Caco-2 (cell line): ENCODE measurements around the gene BEND5. TPM values are rescaled to one million over a fixed set of nuclear protein-coding genes. Genes with fewer than 3 reads are reported as not detected.

Experiments used
- BruUV-seq: library from RNA; stranded (reverse); fragments of 400-500 nt; replicated peaks from 2 replicates; lab custom pipeline; 2021; lab: Mats Ljungman, UMichigan
- CTCF ChIA-PET: fragments of 300-600 bp; sonication (Branson Sonifier 250); formaldehyde crosslinking; loops from one replicate; lab custom pipeline; 2022; ENCODE audit warnings: antibody characterized with exemption; lab: Charles Lee
- POLR2A ChIA-PET: fragments of 300-600 bp; sonication (Branson Sonifier 250); formaldehyde crosslinking; loops from one replicate; lab custom pipeline; 2022; ENCODE audit warnings: antibody characterized with exemption; lab: Charles Lee
- DNase-seq, 2 experiments: peaks; one replicate each; pipeline versions ENCODE4 v3.0.0 to v3.0.0-alpha.2; 2020 to 2022
- H3K27me3 ChIP-seq: replicated peaks from 2 replicates; pipeline ENCODE4 v1.6.0; 2011; ENCODE audit warnings: low read length; ENCODE audit not compliant: control insufficient read depth, insufficient read depth
- H3K36me3 ChIP-seq: 2 replicates; pipeline ENCODE4 v1.5.1; 2011; ENCODE audit warnings: low read length; ENCODE audit not compliant: control insufficient read depth, insufficient read depth
- H3K4me1 ChIP-seq: fragments of 250-450 bp; sonication (Bioruptor Pico); 2 replicates; pipeline ENCODE4 v1.5.1; 2020; ENCODE audit warnings: mild to moderate bottlenecking
- H3K4me3 ChIP-seq: 2 replicates; pipeline ENCODE4 v1.5.1; 2011; ENCODE audit warnings: low read depth, mild to moderate bottlenecking, control low read depth, low read length
- H3K9me3 ChIP-seq: fragments of 250-450 bp; sonication (Bioruptor Pico); 2 replicates; pipeline ENCODE4 v1.5.1; 2020; ENCODE audit warnings: mild to moderate bottlenecking, moderate library complexity
- H3K27ac Mint-ChIP-seq: one replicate; pipeline ENCODE4 v1.8.0; 2022; ENCODE audit warnings: mixed read lengths; ENCODE audit not compliant: unreplicated experiment
- H3K27me3 Mint-ChIP-seq: one replicate; pipeline ENCODE4 v1.8.0; 2022; ENCODE audit warnings: mixed read lengths; ENCODE audit not compliant: insufficient read depth, unreplicated experiment
- H3K36me3 Mint-ChIP-seq: one replicate; pipeline ENCODE4 v1.8.0; 2022; ENCODE audit warnings: mild to moderate bottlenecking, mixed read lengths; ENCODE audit not compliant: insufficient read depth, unreplicated experiment
- H3K4me1 Mint-ChIP-seq: one replicate; pipeline ENCODE4 v1.8.0; 2022; ENCODE audit warnings: low read depth, mixed read lengths; ENCODE audit not compliant: unreplicated experiment
- H3K4me3 Mint-ChIP-seq: one replicate; pipeline ENCODE4 v1.8.0; 2022; ENCODE audit warnings: mild to moderate bottlenecking, moderate library complexity, mixed read lengths; ENCODE audit not compliant: unreplicated experiment
- H3K9me3 Mint-ChIP-seq: one replicate; pipeline ENCODE4 v1.8.0; 2022; ENCODE audit warnings: mixed read lengths; ENCODE audit not compliant: unreplicated experiment
- CTCF ChIP-seq, 2 experiments: fragments of 200-600 bp in 1 of 2; IDR thresholded peaks; 1 replicate in 1 of 2; 2 replicates in 1 of 2; pipeline versions ENCODE4 v1.5.1 to v1.8.0; 2011 to 2022; ENCODE audit warnings: antibody characterized with exemption in 1 of 2, control low read depth in 1 of 2, inconsistent platforms in 1 of 2, low read depth in 1 of 2, low read length in 1 of 2, mild to moderate bottlenecking in 1 of 2, moderate library complexity in 1 of 2; ENCODE audit not compliant: insufficient read depth in 1 of 2, severe bottlenecking in 1 of 2, unreplicated experiment in 1 of 2
- intact Hi-C: fragments of 100-400 bp; cut with micrococcal nuclease; formaldehyde crosslinking; loops from one replicate; pipeline ENCODE4 v1.10.0; 2022; ENCODE audit not compliant: unreplicated experiment
- total RNA-seq: library from RNA; stranded (reverse); gene quantifications from 2 replicates; pipeline ENCODE4 v1.2.3, GENCODE V29; 2022

The BEND5 gene
- total RNA-seq, 1 experiment from 2014 or later: 0.57 TPM

DNA sequence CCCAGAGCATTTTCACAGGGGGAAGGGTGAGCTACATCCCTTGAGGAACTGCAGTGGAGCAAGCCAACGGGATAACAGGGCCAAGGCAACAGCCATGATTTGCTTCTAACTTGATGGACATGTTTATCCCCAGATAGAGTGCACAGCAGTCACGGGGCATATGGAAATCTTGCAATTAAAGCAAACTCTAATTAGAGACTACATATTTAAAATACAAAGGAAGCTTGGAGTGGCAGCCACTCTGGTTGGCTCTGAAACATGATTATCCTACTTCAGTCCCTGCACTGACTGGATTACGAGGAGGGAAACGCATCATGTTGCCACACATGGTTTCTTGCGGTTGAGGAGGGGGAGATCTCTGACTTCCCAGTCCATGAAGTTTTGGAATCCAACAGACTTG lies 60.8 kb downstream of the BEND5 start:
- POLR2A ChIA-PET: no interaction called here
- CTCF ChIA-PET: no interaction called here

DNA sequence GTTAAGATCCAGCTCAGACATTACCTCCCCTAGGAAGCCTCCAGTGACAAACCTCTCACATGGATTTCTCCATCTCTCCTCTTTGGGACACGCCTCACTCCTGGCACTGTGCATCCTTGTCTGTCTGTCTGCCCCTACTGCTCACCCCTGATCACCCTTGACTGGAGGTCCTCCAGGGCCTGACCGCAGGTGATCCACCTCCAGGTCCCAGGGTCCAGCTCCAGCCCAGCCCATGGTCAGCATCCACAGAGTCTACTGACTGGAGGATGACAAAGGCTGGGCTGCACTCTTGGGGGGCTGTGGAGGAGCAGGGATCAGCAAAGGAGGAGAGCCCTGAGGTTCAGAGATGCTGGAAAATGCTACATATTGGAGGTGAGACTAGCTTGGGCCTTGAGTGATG lies 65.8 kb downstream of the BEND5 start:
- Mint-ChIP-seq H3K4me3 (no peak overlapping the region), H3K36me3 (no peaks in the 10 kb centered on the region), H3K27me3 (no peaks in the 10 kb centered on the region), H3K4me1 (no peaks in the 10 kb centered on the region), H3K27ac (no peak overlapping the region), H3K9me3 (no peaks in the 10 kb centered on the region)
- BruUV-seq: no TSS peak
- no peaks in the 10 kb centered on the region for H3K36me3 ChIP-seq
- ChIA-PET CTCF (no interaction called here), POLR2A (no interaction called here)
- DNase-seq: no peak
- no peaks in the 10 kb centered on the region for H3K27me3 ChIP-seq
- no peaks in the 10 kb centered on the region for H3K9me3 ChIP-seq
- H3K4me1 ChIP-seq: no peaks in the 10 kb centered on the region
- intact Hi-C loops: no loop called here
- no peak overlapping the region for H3K4me3 ChIP-seq
- no peak for TF ChIP-seq CTCF (IDR thresholded peaks at IDR 0.05; ENCODE audit: insufficient read depth in 1 of 2, low read depth in 1 of 2, low read length in 1 of 2, severe bottlenecking in 1 of 2, unreplicated experiment in 1 of 2)

More for the DNA sequence above, 60.8 kb downstream of the BEND5 start:
- no peaks in the 10 kb centered on the region for H3K36me3 Mint-ChIP-seq
- Histone ChIP-seq H3K27me3 (no peaks in the 10 kb centered on the region), H3K4me3 (no peak overlapping the region), H3K9me3 (no peaks in the 10 kb centered on the region), H3K4me1 (no peaks in the 10 kb centered on the region), H3K36me3 (no peaks in the 10 kb centered on the region)
- no peak overlapping the region for H3K27ac Mint-ChIP-seq
- H3K4me1 Mint-ChIP-seq: no peaks in the 10 kb centered on the region
- DNase-seq: no peak
- H3K27me3 Mint-ChIP-seq: no peaks in the 10 kb centered on the region
- no peaks in the 10 kb centered on the region for H3K9me3 Mint-ChIP-seq
- intact Hi-C loops: no loop called here
- TF ChIP-seq CTCF (IDR thresholded peaks at IDR 0.05; ENCODE audit: insufficient read depth in 1 of 2, low read depth in 1 of 2, low read length in 1 of 2, severe bottlenecking in 1 of 2, unreplicated experiment in 1 of 2): no peak
- H3K4me3 Mint-ChIP-seq: no peak overlapping the region
- BruUV-seq: no TSS peak

GRCh38 chr1:48710318-48710717 lies 66.4 kb downstream of the BEND5 start:
- intact Hi-C loops: no loop called here
- H3K36me3 ChIP-seq: no peaks in the 10 kb centered on the region
- POLR2A ChIA-PET: no interaction called here

More at GRCh38 chr1:48710318-48710717, 66.4 kb downstream of the BEND5 start:
- Histone ChIP-seq H3K4me3 (no peak overlapping the region), H3K9me3 (no peaks in the 10 kb centered on the region), H3K27me3 (no peaks in the 10 kb centered on the region), H3K4me1 (no peaks in the 10 kb centered on the region)
- Mint-ChIP-seq H3K4me1 (no peaks in the 10 kb centered on the region), H3K4me3 (no peak overlapping the region), H3K27ac (no peak overlapping the region), H3K36me3 (no peaks in the 10 kb centered on the region), H3K27me3 (no peaks in the 10 kb centered on the region), H3K9me3 (no peaks in the 10 kb centered on the region)
- BruUV-seq: no TSS peak
- no peak for DNase-seq
- TF ChIP-seq CTCF (IDR thresholded peaks at IDR 0.05; ENCODE audit: insufficient read depth in 1 of 2, low read depth in 1 of 2, low read length in 1 of 2, severe bottlenecking in 1 of 2, unreplicated experiment in 1 of 2): no peak
- CTCF ChIA-PET: no interaction called here
